ENCODE results near the gene IL31RA.

Gene IL31RA

DNA sequence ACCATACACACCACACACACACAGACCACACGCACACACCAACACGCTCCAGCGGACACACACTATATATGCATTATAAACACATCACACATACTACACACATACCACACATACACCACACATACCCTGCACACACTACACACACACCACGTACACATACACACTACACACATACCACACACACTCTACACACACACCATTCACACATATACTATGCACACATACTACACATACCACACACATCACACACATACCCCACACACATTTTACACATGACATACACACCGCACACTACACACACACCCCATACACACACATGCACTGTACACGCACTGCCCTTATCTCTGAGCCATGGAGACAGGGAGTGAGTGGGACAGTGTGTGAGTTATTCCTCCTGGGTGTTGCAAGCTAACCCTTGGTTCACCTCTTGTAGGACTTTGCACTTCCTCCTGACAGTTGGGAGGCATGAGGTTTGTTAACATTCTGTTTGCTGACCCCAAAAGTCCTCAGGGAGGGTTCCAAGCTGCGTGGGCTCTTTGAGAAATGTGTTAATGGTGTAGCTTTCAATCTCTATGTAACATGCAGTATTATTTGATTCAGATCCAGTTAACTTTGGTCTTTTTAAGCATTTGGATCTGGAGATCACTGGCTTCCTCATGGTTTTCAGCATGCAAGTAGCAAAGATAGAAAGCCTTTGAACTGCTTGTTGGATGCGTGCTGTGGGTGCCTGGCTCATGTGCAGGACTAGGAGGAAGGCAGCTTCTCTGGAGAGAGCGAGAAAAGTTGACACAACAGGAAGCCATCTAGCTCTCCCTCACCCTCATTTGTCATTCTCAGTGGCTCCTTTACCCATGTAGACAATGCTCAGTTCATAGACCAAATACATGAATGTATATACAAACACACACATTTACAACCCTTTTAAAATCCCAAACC lies 13.7 kb downstream of the IL31RA start:
- Histone ChIP-seq H2BK5ac (ENCODE audit: low read length) (no peak overlapping the region), H3K23ac (ENCODE audit: low read depth, low read length, poor library complexity) (no peak overlapping the region), H3K36me3 (replicated peaks in 1 of 2; ENCODE audit: control insufficient read depth in 2 of 2, insufficient read depth in 2 of 2, low read length in 2 of 2) (no peaks in the 10 kb centered on the region), H2AK5ac (ENCODE audit: low read depth, low read length) (no peak overlapping the region), H3K79me1 (ENCODE audit: low read depth, low read length) (no peaks in the 10 kb centered on the region), H3K9me3 (replicated peaks in 1 of 2; ENCODE audit: control insufficient read depth in 2 of 2, insufficient read depth in 1 of 2, low read depth in 1 of 2, low read length in 2 of 2) (peaks cover 0 to 8% of the 10 kb centered on the region in 2 donors), H3K27me3 (ENCODE audit: control insufficient read depth in 3 of 3, insufficient read depth in 3 of 3, low read depth in 1 of 3, low read length in 3 of 3) (peaks cover 0 to 6% (median 0%) of the 10 kb centered on the region in 3 experiments), H3K27ac (replicated peaks; ENCODE audit: low read length) (no peak overlapping the region), H3K4me2 (ENCODE audit: insufficient read depth, low read length, poor library complexity, severe bottlenecking) (no peak overlapping the region), H3K14ac (ENCODE audit: low read length) (peak overlapping the region; percentile 1), H4K91ac (ENCODE audit: low read depth, low read length, poor library complexity) (peak overlapping the region; percentile 47), H3K4ac (ENCODE audit: low read length) (peak overlapping the region; percentile 1), H3K18ac (ENCODE audit: low read length) (no peak overlapping the region), H3K4me3 (ENCODE audit: low read length in 2 of 2) (peak overlapping the region in 1 of 2 donors; percentile 70), H4K8ac (ENCODE audit: low read depth, low read length) (no peak overlapping the region), H2BK15ac (ENCODE audit: low read length) (no peak overlapping the region), H3K9ac (ENCODE audit: low read depth, low read length, poor library complexity) (peak overlapping the region; percentile 53), H2BK120ac (ENCODE audit: low read depth, low read length) (no peak overlapping the region), H2BK12ac (ENCODE audit: low read length) (no peak overlapping the region), H3K4me1 (ENCODE audit: control insufficient read depth in 2 of 2, insufficient read depth in 1 of 2, low read depth in 1 of 2, low read length in 2 of 2) (no peaks in the 10 kb centered on the region), H2AFZ (ENCODE audit: low read length) (no peak overlapping the region)
- 100% methylated on average over 1 to 4 of the region's 9 CpGs for WGBS, 2 donors (ENCODE audit: extremely low coverage in 2 of 2, insufficient read length in 2 of 2, insufficient replicate concordance in 1 of 2)
- DNase-seq (ENCODE audit: low spot score), result no peak

DNA sequence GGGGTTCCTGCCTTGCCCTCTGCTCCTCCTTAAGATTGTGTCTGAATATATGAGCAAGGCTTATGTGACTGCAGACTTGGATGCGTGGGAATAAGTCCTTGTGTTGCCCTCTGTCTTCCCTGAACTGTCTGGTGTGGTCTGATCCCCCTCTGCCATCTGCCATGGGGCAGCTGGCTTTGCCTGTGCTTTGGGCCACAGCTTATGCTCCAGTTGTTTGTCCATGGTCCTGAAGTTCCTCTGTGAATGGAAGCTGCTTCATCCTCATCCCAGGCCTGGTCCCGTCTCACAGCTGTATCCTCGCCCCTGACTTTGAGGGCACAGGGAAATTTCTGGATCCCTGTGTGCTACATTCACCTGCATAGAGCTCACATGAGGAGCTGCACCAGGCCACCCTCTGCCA lies 14.7 kb downstream of the IL31RA start:
- no peak overlapping the region for H2AFZ ChIP-seq (ENCODE audit: low read length)
- H2BK15ac ChIP-seq (ENCODE audit: low read length), result no peak overlapping the region
- no peaks in the 10 kb centered on the region for H3K79me1 ChIP-seq (ENCODE audit: low read depth, low read length)
- peaks cover 0 to 8% of the 10 kb centered on the region in 2 donors for H3K9me3 ChIP-seq (replicated peaks in 1 of 2; ENCODE audit: control insufficient read depth in 2 of 2, insufficient read depth in 1 of 2, low read depth in 1 of 2, low read length in 2 of 2)
- H4K8ac ChIP-seq (ENCODE audit: low read depth, low read length), result no peak overlapping the region
- no peak overlapping the region for H2AK5ac ChIP-seq (ENCODE audit: low read depth, low read length)
- no peak overlapping the region for H2BK12ac ChIP-seq (ENCODE audit: low read length)
- H2BK5ac ChIP-seq (ENCODE audit: low read length), result no peak overlapping the region
- DNase-seq (ENCODE audit: low spot score), result no peak
- H3K9ac ChIP-seq (ENCODE audit: low read depth, low read length, poor library complexity), result no peak overlapping the region
- H4K91ac ChIP-seq (ENCODE audit: low read depth, low read length, poor library complexity), result no peak overlapping the region
- peaks cover 0 to 6% (median 0%) of the 10 kb centered on the region in 3 experiments for H3K27me3 ChIP-seq (ENCODE audit: control insufficient read depth in 3 of 3, insufficient read depth in 3 of 3, low read depth in 1 of 3, low read length in 3 of 3)
- H3K4me1 ChIP-seq (ENCODE audit: control insufficient read depth in 2 of 2, insufficient read depth in 1 of 2, low read depth in 1 of 2, low read length in 2 of 2), result no peaks in the 10 kb centered on the region
- no peaks in the 10 kb centered on the region for H3K36me3 ChIP-seq (replicated peaks in 1 of 2; ENCODE audit: control insufficient read depth in 2 of 2, insufficient read depth in 2 of 2, low read length in 2 of 2)
- no peak overlapping the region for H3K4ac ChIP-seq (ENCODE audit: low read length)
- H3K4me2 ChIP-seq (ENCODE audit: insufficient read depth, low read length, poor library complexity, severe bottlenecking), result no peak overlapping the region
- H3K14ac ChIP-seq (ENCODE audit: low read length), result no peak overlapping the region
- no peak overlapping the region for H3K23ac ChIP-seq (ENCODE audit: low read depth, low read length, poor library complexity)
- H3K18ac ChIP-seq (ENCODE audit: low read length), result no peak overlapping the region
- no peak overlapping the region for H3K27ac ChIP-seq (replicated peaks; ENCODE audit: low read length)
- no peak overlapping the region for H2BK120ac ChIP-seq (ENCODE audit: low read depth, low read length)
- WGBS, 2 donors (ENCODE audit: extremely low coverage in 2 of 2, insufficient read length in 2 of 2, insufficient replicate concordance in 1 of 2), result no CpG with 5 or more reads among the region's 3 CpGs
- no peak overlapping the region for H3K4me3 ChIP-seq (ENCODE audit: low read length in 2 of 2)

DNA sequence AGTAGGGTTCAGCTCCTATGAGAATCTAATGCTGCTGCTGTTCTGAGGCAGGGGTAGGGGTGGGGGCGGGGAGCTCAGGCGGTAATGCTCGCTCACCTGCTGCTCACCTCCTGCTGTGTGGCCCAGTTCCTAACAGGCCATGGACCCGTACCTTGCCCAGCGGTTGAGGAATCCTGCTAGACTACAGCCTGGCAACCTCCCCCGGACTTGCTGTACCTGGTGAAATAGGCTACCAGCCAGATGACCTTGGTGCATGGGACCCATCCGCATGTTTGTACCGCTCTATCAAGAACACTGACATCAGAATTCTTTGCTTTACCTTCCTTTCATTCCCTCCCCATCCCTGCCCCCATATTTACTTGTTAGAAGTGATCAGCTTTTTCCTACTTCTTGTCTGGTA lies 15.3 kb downstream of the IL31RA start:
- H3K36me3 ChIP-seq (replicated peaks in 1 of 2; ENCODE audit: control insufficient read depth in 2 of 2, insufficient read depth in 2 of 2, low read length in 2 of 2), result no peaks in the 10 kb centered on the region
- no peak overlapping the region for H2BK15ac ChIP-seq (ENCODE audit: low read length)
- no peak overlapping the region for H2BK120ac ChIP-seq (ENCODE audit: low read depth, low read length)
- H3K27me3 ChIP-seq (ENCODE audit: control insufficient read depth in 3 of 3, insufficient read depth in 3 of 3, low read depth in 1 of 3, low read length in 3 of 3), result peaks cover 0 to 6% (median 0%) of the 10 kb centered on the region in 3 experiments
- H3K4me1 ChIP-seq (ENCODE audit: control insufficient read depth in 2 of 2, insufficient read depth in 1 of 2, low read depth in 1 of 2, low read length in 2 of 2), result no peaks in the 10 kb centered on the region
- H3K18ac ChIP-seq (ENCODE audit: low read length), result no peak overlapping the region
- no peak overlapping the region for H4K8ac ChIP-seq (ENCODE audit: low read depth, low read length)
- H3K4ac ChIP-seq (ENCODE audit: low read length), result no peak overlapping the region
- H3K23ac ChIP-seq (ENCODE audit: low read depth, low read length, poor library complexity), result peak overlapping the region; percentile 8
- no peaks in the 10 kb centered on the region for H3K79me1 ChIP-seq (ENCODE audit: low read depth, low read length)
- no peak overlapping the region for H2AK5ac ChIP-seq (ENCODE audit: low read depth, low read length)
- no peak overlapping the region for H2BK12ac ChIP-seq (ENCODE audit: low read length)
- H3K9me3 ChIP-seq (replicated peaks in 1 of 2; ENCODE audit: control insufficient read depth in 2 of 2, insufficient read depth in 1 of 2, low read depth in 1 of 2, low read length in 2 of 2), result peaks cover 0 to 8% of the 10 kb centered on the region in 2 donors
- H3K14ac ChIP-seq (ENCODE audit: low read length), result no peak overlapping the region
- H3K27ac ChIP-seq (replicated peaks; ENCODE audit: low read length), result no peak overlapping the region
- no peak overlapping the region for H3K4me2 ChIP-seq (ENCODE audit: insufficient read depth, low read length, poor library complexity, severe bottlenecking)
- no peak for DNase-seq (ENCODE audit: low spot score)
- H3K9ac ChIP-seq (ENCODE audit: low read depth, low read length, poor library complexity), result no peak overlapping the region
- no peak overlapping the region for H2AFZ ChIP-seq (ENCODE audit: low read length)
- WGBS, 2 donors (ENCODE audit: extremely low coverage in 2 of 2, insufficient read length in 2 of 2, insufficient replicate concordance in 1 of 2), result no CpG with 5 or more reads among the region's 8 CpGs
- no peak overlapping the region for H4K91ac ChIP-seq (ENCODE audit: low read depth, low read length, poor library complexity)
- H3K4me3 ChIP-seq (ENCODE audit: low read length in 2 of 2), result no peak overlapping the region
- H2BK5ac ChIP-seq (ENCODE audit: low read length), result no peak overlapping the region

DNA sequence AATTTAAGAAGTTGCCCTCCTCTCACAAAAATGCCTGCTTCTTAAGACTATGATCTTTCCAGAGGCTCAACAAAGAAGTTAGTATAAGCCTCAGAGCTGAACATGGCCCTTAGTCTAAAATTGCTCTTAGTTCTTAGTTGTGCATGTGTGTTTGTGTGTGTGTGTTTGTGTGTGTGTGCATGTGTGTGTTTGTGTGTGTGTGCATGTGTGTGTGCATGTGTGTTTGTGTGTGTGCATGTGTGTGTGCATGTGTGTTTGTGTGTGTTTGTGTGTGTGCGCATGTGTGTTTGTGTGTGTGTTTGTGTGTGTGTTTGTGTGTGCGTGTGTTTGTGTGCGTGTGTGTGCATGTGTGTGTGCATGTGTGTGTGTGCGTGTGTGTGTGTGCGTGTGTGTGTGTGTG lies 15.8 kb downstream of the IL31RA start:
- Histone ChIP-seq H2BK5ac (ENCODE audit: low read length) (no peak overlapping the region), H3K23ac (ENCODE audit: low read depth, low read length, poor library complexity) (no peak overlapping the region)
- WGBS, 2 donors (ENCODE audit: extremely low coverage in 2 of 2, insufficient read length in 2 of 2, insufficient replicate concordance in 1 of 2), result no CpG with 5 or more reads among the region's 5 CpGs

More for the DNA sequence above, 15.8 kb downstream of the IL31RA start:
- no peak overlapping the region for H3K18ac ChIP-seq (ENCODE audit: low read length)
- H4K91ac ChIP-seq (ENCODE audit: low read depth, low read length, poor library complexity), result no peak overlapping the region
- peak overlapping the region in 1 of 2 donors; percentile 3 for H3K4me3 ChIP-seq (ENCODE audit: low read length in 2 of 2)
- H3K9ac ChIP-seq (ENCODE audit: low read depth, low read length, poor library complexity), result no peak overlapping the region
- H3K79me1 ChIP-seq (ENCODE audit: low read depth, low read length), result no peaks in the 10 kb centered on the region
- H2BK15ac ChIP-seq (ENCODE audit: low read length), result no peak overlapping the region
- no peak overlapping the region for H2AFZ ChIP-seq (ENCODE audit: low read length)
- H3K4me2 ChIP-seq (ENCODE audit: insufficient read depth, low read length, poor library complexity, severe bottlenecking), result no peak overlapping the region
- H2BK120ac ChIP-seq (ENCODE audit: low read depth, low read length), result no peak overlapping the region
- DNase-seq (ENCODE audit: low spot score), result no peak
- no peaks in the 10 kb centered on the region for H3K4me1 ChIP-seq (ENCODE audit: control insufficient read depth in 2 of 2, insufficient read depth in 1 of 2, low read depth in 1 of 2, low read length in 2 of 2)
- H3K14ac ChIP-seq (ENCODE audit: low read length), result no peak overlapping the region
- H4K8ac ChIP-seq (ENCODE audit: low read depth, low read length), result no peak overlapping the region
- H3K27me3 ChIP-seq (ENCODE audit: control insufficient read depth in 3 of 3, insufficient read depth in 3 of 3, low read depth in 1 of 3, low read length in 3 of 3), result peaks cover 0 to 6% (median 0%) of the 10 kb centered on the region in 3 experiments
- no peak overlapping the region for H3K4ac ChIP-seq (ENCODE audit: low read length)
- peaks cover 0 to 8% of the 10 kb centered on the region in 2 donors for H3K9me3 ChIP-seq (replicated peaks in 1 of 2; ENCODE audit: control insufficient read depth in 2 of 2, insufficient read depth in 1 of 2, low read depth in 1 of 2, low read length in 2 of 2)
- H2BK12ac ChIP-seq (ENCODE audit: low read length), result no peak overlapping the region
- H2AK5ac ChIP-seq (ENCODE audit: low read depth, low read length), result no peak overlapping the region
- H3K36me3 ChIP-seq (replicated peaks in 1 of 2; ENCODE audit: control insufficient read depth in 2 of 2, insufficient read depth in 2 of 2, low read length in 2 of 2), result no peaks in the 10 kb centered on the region
- H3K27ac ChIP-seq (replicated peaks; ENCODE audit: low read length), result no peak overlapping the region

Measured in neuronal stem cell (in vitro differentiated cells).